GM10248 (cell line): Measurements from ENCODE around the gene PTPN3.
"Not testable (repeated sequence)": the region's sequence is repeated elsewhere in the genome, so short reads cannot be mapped to it uniquely, and the experiment has no call there.

ENCODE experiments used
- CTCF ChIA-PET: fragments of 300-600 bp; sonication (Branson Sonifier 250); formaldehyde crosslinking; extraction: SDS; loops from one replicate; lab custom pipeline; 2021; ENCODE audit warnings: antibody characterized with exemption; lab: Yijun Ruan, JAX
- POLR2A ChIA-PET: fragments of 350-650 bp; sonication (Branson Sonifier 250); formaldehyde crosslinking; extraction: SDS; loops from one replicate; lab custom pipeline; 2020; ENCODE audit warnings: antibody characterized with exemption; lab: Yijun Ruan, JAX
- DNase-seq: peaks from one replicate; pipeline ENCODE4 v3.0.0; 2012; ENCODE audit errors: extremely low spot score
- CTCF ChIP-seq: IDR thresholded peaks from 2 replicates; pipeline ENCODE4 v1.5.1; 2012; ENCODE audit warnings: mild to moderate bottlenecking, low read depth; ENCODE audit errors: extremely low read depth, missing control alignments, control extremely low read depth

The PTPN3 gene

GRCh38 chr9:109535365-109535764 is 37.3 kb upstream of the PTPN3 start:
- ChIA-PET POLR2A (no interaction called here), CTCF (no interaction called here)
- TF ChIP-seq CTCF = no peak
- no peak for DNase-seq

DNA sequence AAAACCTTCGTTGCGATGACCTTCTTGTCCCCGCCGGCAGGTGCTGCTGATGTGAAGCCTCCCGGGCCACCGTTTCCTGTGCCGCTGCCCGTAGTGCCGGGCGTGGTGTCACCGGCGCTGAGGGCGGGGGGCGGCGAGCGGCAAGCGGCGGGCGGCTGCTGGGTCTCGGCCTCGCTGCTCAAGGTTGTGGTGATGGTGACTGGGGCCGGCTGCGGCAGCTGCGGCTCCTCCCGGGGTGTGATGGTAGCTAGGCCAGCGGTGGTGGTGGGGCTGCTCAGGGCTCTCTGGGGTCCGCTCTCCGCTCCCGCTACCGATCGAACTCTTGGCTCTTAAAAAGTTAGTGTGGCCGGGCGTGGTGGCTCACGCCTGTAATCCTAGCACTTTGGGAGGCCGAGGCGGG is 36.0 kb upstream of the PTPN3 start:
- ChIA-PET POLR2A (no interaction called here), CTCF (no interaction called here)
- TF ChIP-seq CTCF = no peak
- no peak for DNase-seq

- DNase-seq, CTCF ChIA-PET, POLR2A ChIA-PET: not testable (repeated sequence)
Observed at GRCh38 chr9:109532652-109533051, 34.5 kb upstream of the PTPN3 start.

GRCh38 chr9:109522106-109522505 is 24.0 kb upstream of the PTPN3 start:
- ChIA-PET CTCF (interaction anchor here (1.1 to 2.3 kb wide), 2 partner anchors 9 to 35 kb away, joined by 3 to 9 read pairs; no protein-coding TSS in a partner anchor), POLR2A (no interaction called here)
- no peak for DNase-seq
- TF ChIP-seq CTCF = no peak

DNA sequence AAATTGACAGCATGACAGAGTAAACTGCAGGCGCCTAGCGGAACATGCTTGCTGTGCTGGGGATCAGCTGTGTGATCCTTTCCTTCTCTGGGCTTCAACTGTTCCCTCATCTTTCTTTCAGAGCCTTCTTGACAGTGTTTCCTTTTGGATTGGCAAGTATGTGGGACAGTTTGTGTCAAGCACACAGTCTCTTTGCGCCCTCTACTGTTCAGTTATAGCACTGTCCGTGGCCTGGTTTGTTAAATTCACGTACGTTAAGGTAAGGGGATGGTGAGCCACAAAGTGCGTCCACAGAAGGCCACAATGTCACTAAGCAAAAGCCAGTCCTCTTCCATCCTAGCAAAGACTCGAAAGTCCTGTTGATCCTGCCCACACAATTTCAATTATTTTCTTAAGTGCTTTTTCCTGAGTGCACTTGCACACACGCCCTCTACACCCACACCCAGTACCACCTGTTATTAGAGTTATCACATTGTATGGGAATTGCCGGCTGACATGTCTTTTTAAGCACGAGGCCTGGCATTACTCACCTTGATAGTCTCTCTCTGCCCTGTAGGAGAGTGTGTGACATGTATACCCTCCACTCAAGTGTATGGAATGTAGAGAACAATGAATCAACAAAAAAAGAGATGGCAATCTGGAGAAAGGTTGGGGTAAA is 22.5 kb upstream of the PTPN3 start:
- DNase-seq = peak; percentile 72
- peak; percentile 93 for TF ChIP-seq CTCF
- ChIA-PET CTCF (interaction anchor here (0.9 to 2.3 kb wide), 6 partner anchors 8 to 214 kb away, joined by 3 to 9 read pairs (median 6); no protein-coding TSS in a partner anchor), POLR2A (no interaction called here)

GRCh38 chr9:109519366-109519765 is 21.3 kb upstream of the PTPN3 start:
- ChIA-PET CTCF (interaction anchor here (0.7 to 1.2 kb wide), 6 partner anchors 11 to 412 kb away, joined by 3 to 7 read pairs (median 4); no protein-coding TSS in a partner anchor), POLR2A (no interaction called here)
- TF ChIP-seq CTCF = no peak
- DNase-seq = no peak

- no peak for TF ChIP-seq CTCF
- no peak for DNase-seq
- ChIA-PET CTCF (interaction anchor here (0.9 to 1.0 kb wide), 2 partner anchors 10 to 79 kb away, joined by 4 to 7 read pairs; no protein-coding TSS in a partner anchor), POLR2A (no interaction called here)
Observed at GRCh38 chr9:109518621-109519335, 20.7 kb upstream of the PTPN3 start.
